Measurements from ENCODE around the gene TRIP4.

GRCh38 chr15:64344651-64345294 is 42.9 kb upstream of the TRIP4 start:
- no peak for TF ChIP-seq SUZ12 (IDR thresholded peaks at IDR 0.05; ENCODE audit: low read length)
- no peak for TF ChIP-seq GABPA (IDR thresholded peaks at IDR 0.05; ENCODE audit: borderline replicate concordance, insufficient read depth, low read length)
- TF ChIP-seq BRCA1 (IDR thresholded peaks at IDR 0.05; ENCODE audit: low read depth, low read length) = no peak
- TF ChIP-seq RNF2 (IDR thresholded peaks at IDR 0.05; ENCODE audit: borderline replicate concordance, low read depth, low read length, missing control alignments, poor library complexity, severe bottlenecking) = no peak
- no peak for TF ChIP-seq MAX (IDR thresholded peaks at IDR 0.05)
- no peak for TF ChIP-seq CTCF (IDR thresholded peaks at IDR 0.05; ENCODE audit: control extremely low read depth in 1 of 3, insufficient read depth in 1 of 3, low read depth in 1 of 3, low read length in 3 of 3)
- TF ChIP-seq SRF (IDR thresholded peaks at IDR 0.05; ENCODE audit: low read depth, low read length) = no peak
- TF ChIP-seq SP1 (IDR thresholded peaks at IDR 0.05; ENCODE audit: low read depth, low read length) = no peak
- TF ChIP-seq POLR2A (IDR thresholded peaks at IDR 0.05; ENCODE audit: control extremely low read depth in 1 of 2, low read depth in 2 of 2, low read length in 2 of 2) = no peak
- TF ChIP-seq BCL11A (IDR thresholded peaks at IDR 0.05; ENCODE audit: low read depth in 2 of 2, low read length in 2 of 2) = no peak
- TF ChIP-seq RXRA (IDR thresholded peaks at IDR 0.05; ENCODE audit: insufficient read depth, low read depth, low read length) = no peak
